Tibial artery (tissue), 4 donors: ENCODE data around the gene SDK2.

ENCODE experiments used
- DNase-seq, 2 donors: peaks; one replicate each; pipeline ENCODE4 v3.0.0-alpha.2; 2019
- H3K27ac ChIP-seq, 2 donors: fragments of 200-600 bp; sonication (generic) in 1 of 2; 1 replicate in 1 of 2; 2 replicates in 1 of 2; pipeline ENCODE4 v1.5.1; 2018 to 2019; ENCODE audit warnings: mild to moderate bottlenecking in 1 of 2
- H3K27me3 ChIP-seq, 2 donors: fragments of 200-600 bp; sonication (generic) in 1 of 2; one replicate each; pipeline versions ENCODE4 v1.5.1 to v1.6.0; 2016 to 2019
- H3K36me3 ChIP-seq, 3 donors: fragments of 200-600 bp; sonication (generic) in 2 of 3; one replicate each; pipeline ENCODE4 v1.5.1; 2016 to 2019; ENCODE audit warnings: mild to moderate bottlenecking in 2 of 3
- H3K4me1 ChIP-seq, 4 donors: fragments of 200-600 bp; sonication (generic) in 2 of 4; 1 replicate in 3 of 4; 2 replicates in 1 of 4; pipeline ENCODE4 v1.5.1; 2016 to 2019
- H3K4me3 ChIP-seq, 2 donors: fragments of 200-600 bp; sonication (generic) in 1 of 2; 1 replicate in 1 of 2; 2 replicates in 1 of 2; pipeline ENCODE4 v1.5.1; 2018 to 2019; ENCODE audit warnings: mild to moderate bottlenecking in 2 of 2
- H3K9me3 ChIP-seq, 3 donors: fragments of 200-600 bp; sonication (generic) in 1 of 3; one replicate each; pipeline ENCODE4 v1.5.1; 2016 to 2019
- CTCF ChIP-seq, 2 experiments: fragments of 200-600 bp in 1 of 2; fragments of 450-650 bp in 1 of 2; IDR thresholded peaks; one replicate each; pipeline ENCODE4 v1.5.1; 2017 to 2019; ENCODE audit warnings: antibody characterized with exemption in 2 of 2, mild to moderate bottlenecking in 1 of 2, moderate library complexity in 1 of 2
- intact Hi-C: fragments of 100-400 bp; cut with DNase I; formaldehyde crosslinking; loops from one replicate; pipeline ENCODE4 v1.15.0; 2023; ENCODE audit warnings: low total_unique reads

The SDK2 gene

GRCh38 chr17:73609060-73609459, 35.2 kb downstream of the SDK2 start:
- H3K4me3 ChIP-seq: no peak overlapping the region
- H3K27ac ChIP-seq: no peak overlapping the region
- H3K9me3 ChIP-seq: no peaks in the 10 kb centered on the region
- intact Hi-C loops: no loop called here
- peaks cover 0 to 27% of the 10 kb centered on the region in 2 donors for H3K27me3 ChIP-seq
- DNase-seq: no peak
- H3K4me1 ChIP-seq: no peaks in the 10 kb centered on the region
- no peaks in the 10 kb centered on the region for H3K36me3 ChIP-seq
- TF ChIP-seq CTCF (IDR thresholded peaks at IDR 0.05): no peak

DNA sequence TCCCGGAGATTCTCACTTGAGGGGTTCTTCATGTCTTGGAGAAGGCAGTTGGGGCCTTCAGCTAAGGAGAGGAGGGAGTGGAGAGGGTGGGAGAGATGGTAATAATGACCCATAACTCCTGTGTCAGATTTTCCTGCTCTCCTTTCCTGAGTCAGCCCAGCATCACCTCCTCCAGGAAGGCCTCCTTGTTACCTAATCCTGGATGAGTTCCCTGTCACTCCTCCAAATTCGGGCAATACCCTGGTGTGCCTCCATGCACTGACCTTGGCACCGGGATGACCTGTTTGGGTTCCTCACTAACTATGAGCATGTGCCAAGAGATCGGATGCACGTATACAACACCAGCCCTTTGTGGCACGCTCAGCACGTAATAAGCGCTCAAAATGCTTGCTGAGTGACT, 38.8 kb downstream of the SDK2 start:
- Histone ChIP-seq H3K4me3 (no peak overlapping the region), H3K27me3 (no peaks in the 10 kb centered on the region), H3K27ac (no peak overlapping the region), H3K4me1 (no peaks in the 10 kb centered on the region), H3K36me3 (no peaks in the 10 kb centered on the region), H3K9me3 (no peaks in the 10 kb centered on the region)
- no peak for TF ChIP-seq CTCF (IDR thresholded peaks at IDR 0.05)
- no peak for DNase-seq
- intact Hi-C loops: no loop called here

- H3K27me3 ChIP-seq: no peaks in the 10 kb centered on the region
- intact Hi-C loops: no loop called here
- no peaks in the 10 kb centered on the region for H3K4me1 ChIP-seq
- no peak for DNase-seq
- TF ChIP-seq CTCF (IDR thresholded peaks at IDR 0.05): no peak
- no peak overlapping the region for H3K27ac ChIP-seq
- H3K36me3 ChIP-seq: no peaks in the 10 kb centered on the region
- no peaks in the 10 kb centered on the region for H3K9me3 ChIP-seq
- no peak overlapping the region for H3K4me3 ChIP-seq
These were observed 39.8 kb downstream of the SDK2 start for GRCh38 chr17:73604476-73604875.

DNA sequence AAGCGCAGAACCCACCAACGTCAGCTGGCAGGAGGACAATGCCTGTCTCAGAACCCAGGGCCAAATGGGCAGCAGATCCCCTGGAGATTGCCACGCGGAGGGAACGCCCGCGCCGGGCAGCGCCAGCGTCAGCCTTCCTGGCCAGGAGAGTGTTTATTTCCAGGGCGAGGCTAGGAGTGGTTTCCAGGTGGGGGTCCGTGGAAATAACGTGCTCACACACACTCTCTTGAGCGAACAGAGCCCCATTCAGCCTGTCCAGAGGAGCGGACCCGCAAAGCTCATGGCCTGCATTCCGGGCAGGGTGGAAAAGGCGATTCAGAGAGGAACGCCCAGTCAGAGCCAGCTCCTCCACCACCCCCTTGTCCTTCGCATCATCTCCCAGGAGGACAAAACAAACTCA, 40.3 kb downstream of the SDK2 start:
- no peaks in the 10 kb centered on the region for H3K36me3 ChIP-seq
- no peaks in the 10 kb centered on the region for H3K4me1 ChIP-seq
- no peak for DNase-seq
- no peaks in the 10 kb centered on the region for H3K27me3 ChIP-seq
- H3K9me3 ChIP-seq: no peaks in the 10 kb centered on the region
- H3K27ac ChIP-seq: no peak overlapping the region
- intact Hi-C loops: no loop called here
- TF ChIP-seq CTCF (IDR thresholded peaks at IDR 0.05): no peak
- H3K4me3 ChIP-seq: no peak overlapping the region

DNA sequence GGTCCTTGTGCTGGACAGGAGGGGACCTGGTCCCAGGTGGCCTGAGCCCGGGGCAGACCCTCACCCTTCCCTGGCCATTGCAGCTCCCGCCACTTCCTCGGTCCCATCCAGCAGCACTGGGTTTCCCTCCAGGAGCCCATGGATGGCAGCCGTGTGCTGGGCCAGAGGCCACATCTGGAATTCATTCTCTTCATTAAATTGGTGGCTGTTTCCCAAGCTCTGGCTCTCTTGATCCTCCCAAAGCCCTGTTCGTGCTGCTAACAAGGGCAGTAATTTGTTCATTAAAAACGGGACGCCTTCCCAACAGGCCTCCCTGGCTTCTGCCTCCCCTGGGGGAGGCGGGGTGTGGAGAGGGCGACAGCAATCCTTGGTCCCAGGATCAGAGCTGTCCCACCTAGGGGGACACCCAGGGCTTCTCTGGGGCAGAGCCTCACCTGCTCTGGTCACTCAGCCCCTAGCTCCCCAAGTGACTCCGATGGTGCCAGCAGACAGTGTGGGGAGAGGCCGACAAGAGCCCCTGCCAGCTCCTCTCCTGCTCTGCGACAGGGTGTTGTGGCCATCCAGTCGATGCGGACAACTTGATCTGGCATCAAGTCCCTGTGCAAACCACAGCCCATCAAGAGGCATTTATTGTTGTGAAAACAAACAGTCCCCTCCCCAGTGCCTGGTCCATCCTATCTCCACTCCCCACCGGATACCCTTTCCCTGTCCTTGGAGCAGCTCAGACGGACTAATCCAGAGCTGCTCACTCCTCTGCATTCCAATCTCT, 44.0 kb downstream of the SDK2 start:
- Histone ChIP-seq H3K27ac (no peak overlapping the region), H3K4me3 (no peak overlapping the region), H3K4me1 (no peaks in the 10 kb centered on the region), H3K27me3 (peaks cover 0 to 5% of the 10 kb centered on the region in 2 donors), H3K36me3 (no peaks in the 10 kb centered on the region), H3K9me3 (no peaks in the 10 kb centered on the region)
- no peak for TF ChIP-seq CTCF (IDR thresholded peaks at IDR 0.05)
- intact Hi-C loops: no loop called here
- DNase-seq: no peak
